C4-2B (cell line): ENCODE results near the gene GRIA4.

ENCODE experiments used
- CTCF ChIP-seq: fragments of 450-650 bp; conservative IDR thresholded peaks from 2 replicates; pipeline ENCODE4 v1.5.1; 2017; ENCODE audit warnings: mild to moderate bottlenecking
- ZFX ChIP-seq: fragments of 450-650 bp; IDR thresholded peaks from 2 replicates; pipeline ENCODE4 v1.6.1; 2017

- no peak for TF ChIP-seq CTCF
- no peak for TF ChIP-seq ZFX
Measured at GRCh38 chr11:105918039-105918438, 308.2 kb downstream of the GRIA4 start.
